Body of pancreas (tissue), 4 donors: ENCODE data around the gene STRA6.

Experiments
- CTCF ChIP-seq, 7 experiments: fragments of 450-650 bp in 4 of 7; fragments of 200-600 bp in 3 of 7; sonication (generic) in 3 of 7; IDR thresholded peaks; one replicate each; pipeline ENCODE4 v1.5.1; 2016 to 2019; ENCODE audit warnings: antibody characterized with exemption in 7 of 7
- POLR2A ChIP-seq, 3 donors: fragments of 450-650 bp; IDR thresholded peaks; one replicate each; pipeline ENCODE4 v1.6.1; 2016; ENCODE audit warnings: antibody characterized with exemption in 3 of 3, mild to moderate bottlenecking in 2 of 3

- TF ChIP-seq CTCF (IDR thresholded peaks at IDR 0.05) (no peak), POLR2A (IDR thresholded peaks at IDR 0.05) (no peak)
These were observed 69.6 kb downstream of the STRA6 start for GRCh38 chr15:74132681-74133651.
